Urinary bladder (tissue), 4 donors: ENCODE data around the gene CPSF2. TPM values are rescaled to one million over a fixed set of nuclear protein-coding genes. Genes with fewer than 3 reads are reported as not detected.

Source experiments
- DNase-seq: peaks from one replicate; pipeline ENCODE4 v3.0.0-alpha.2; 2015; ENCODE audit errors: extremely low spot score
- H3K27ac ChIP-seq: one replicate; pipeline ENCODE4 v1.5.1; 2013; ENCODE audit warnings: low read depth, mild to moderate bottlenecking, moderate library complexity
- H3K36me3 ChIP-seq: one replicate; pipeline ENCODE4 v1.6.1; 2013; ENCODE audit warnings: mild to moderate bottlenecking, moderate library complexity; ENCODE audit not compliant: insufficient read depth
- H3K4me1 ChIP-seq: one replicate; pipeline ENCODE4 v1.6.1; 2013; ENCODE audit warnings: mild to moderate bottlenecking, moderate library complexity; ENCODE audit not compliant: insufficient read depth
- H3K4me3 ChIP-seq: one replicate; pipeline ENCODE4 v1.5.1; 2013; ENCODE audit warnings: low read depth, low read length
- WGBS: extraction: QIAGEN DNeasy Blood & Tissue Kit; methylation state at CpG from one replicate; pipeline ENCODE4 v1.1.7; 2013; 5-methylcytosine and 5-hydroxymethylcytosine counted together
- polyA plus RNA-seq: library from polyadenylated mRNA; stranded (reverse); fragments of 200-250 nt; gene quantifications from one replicate; pipeline ENCODE4 v1.2.3, GENCODE V29; 2013
- total RNA-seq: library from RNA; depleted of rRNA; stranded (reverse); fragments of >200 nt; gene quantifications from one replicate; pipeline ENCODE4 v1.2.3, GENCODE V29; 2014
- donor health status: healthy with polysubstance abuse.
- donor health status: healthy.

CPSF2 gene
- total and polyA plus RNA-seq, 2 donors = 15.5 to 35.2 TPM

DNA sequence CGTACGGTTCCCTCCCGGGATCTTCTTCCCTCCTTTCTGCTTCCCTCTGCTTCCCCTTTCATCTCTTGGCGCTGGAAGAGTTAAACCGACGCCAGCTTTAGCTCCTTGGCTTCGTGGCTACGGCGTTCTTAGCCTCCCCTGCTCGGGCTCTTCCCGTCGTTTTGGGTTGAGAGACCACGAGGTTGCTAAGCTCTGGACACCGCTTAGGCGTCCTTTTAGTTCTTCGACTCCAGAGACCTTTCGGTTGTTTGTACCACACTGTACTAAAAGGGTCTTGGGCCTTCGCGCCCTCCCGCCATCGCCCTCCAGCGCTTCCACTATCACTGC is 545 bp downstream of the CPSF2 start:
- Histone ChIP-seq H3K4me1 (no peaks in the 10 kb centered on the region), H3K36me3 (peaks cover 2% of the 10 kb centered on the region), H3K27ac (peak overlapping the region; percentile 88), H3K4me3 (peak overlapping the region; percentile 69)
- DNase-seq = no peak
- under 1% methylated on average over 22 of the region's 22 CpGs for WGBS

DNA sequence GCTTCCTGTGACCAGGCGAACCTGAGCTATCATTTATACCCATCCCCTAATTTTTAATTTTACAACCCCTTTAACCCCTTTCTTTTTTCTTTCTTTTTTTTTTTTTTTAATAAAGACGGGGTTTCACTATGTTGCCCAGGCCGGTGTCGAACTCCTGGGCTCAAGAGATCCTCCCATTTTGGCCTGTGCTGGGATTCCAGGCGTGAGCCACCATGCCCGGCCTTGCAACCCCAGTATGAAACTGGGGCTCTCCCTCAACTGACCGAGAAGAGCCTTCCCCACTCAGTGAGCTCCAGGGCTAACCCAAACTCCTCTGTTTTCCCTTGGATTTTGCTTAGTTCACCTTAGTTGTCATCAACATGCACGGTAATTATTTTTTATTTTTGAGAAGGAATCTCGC is 992 bp downstream of the CPSF2 start:
- no peak for DNase-seq
- Histone ChIP-seq H3K27ac (no peak overlapping the region), H3K36me3 (peaks cover 2% of the 10 kb centered on the region), H3K4me1 (no peaks in the 10 kb centered on the region), H3K4me3 (peak overlapping the region; percentile 69)
- WGBS = 33% methylated on average over 9 of the region's 9 CpGs

DNA sequence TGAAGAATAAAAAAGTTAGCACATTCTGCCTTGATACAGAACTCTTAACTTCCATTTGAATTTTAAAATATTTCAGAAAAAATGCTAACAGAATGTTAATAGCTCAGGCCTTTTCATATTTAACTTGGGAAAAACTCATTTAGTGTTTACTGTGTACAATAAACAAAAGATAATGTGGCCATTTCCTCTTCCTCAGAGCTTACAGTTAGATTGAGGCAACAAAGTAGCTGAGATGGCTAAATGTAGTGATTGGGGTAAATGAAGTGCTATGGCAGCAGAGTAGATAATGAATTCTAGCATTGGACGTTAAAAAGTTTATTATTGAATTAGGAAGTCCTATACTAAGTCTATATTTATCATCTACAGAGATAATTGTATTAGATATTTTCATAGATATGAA is 12.7 kb downstream of the CPSF2 start:
- H3K4me3 ChIP-seq = no peak overlapping the region
- H3K36me3 ChIP-seq = peaks cover 2% of the 10 kb centered on the region
- no peaks in the 10 kb centered on the region for H3K4me1 ChIP-seq
- 53% methylated on average over 1 of the region's 1 CpG for whole genome bisulfite sequencing
- no peak overlapping the region for H3K27ac ChIP-seq
- no peak for DNase-seq

DNA sequence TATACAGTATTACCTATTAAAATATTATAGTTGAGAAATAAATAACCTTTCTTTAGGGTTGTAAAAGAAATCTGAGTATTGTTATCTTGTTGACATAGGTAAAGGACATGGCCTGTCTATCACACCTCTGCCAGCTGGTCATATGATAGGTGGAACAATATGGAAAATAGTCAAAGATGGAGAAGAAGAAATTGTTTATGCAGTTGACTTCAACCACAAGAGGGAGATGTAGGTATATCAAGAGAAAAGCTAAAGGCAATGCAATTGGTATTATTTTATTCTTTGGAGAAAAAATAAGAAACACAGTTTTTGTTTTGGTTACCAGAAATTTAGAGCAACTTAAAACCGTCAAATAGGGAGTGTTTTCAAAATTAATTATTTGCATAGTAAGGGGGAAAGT is 13.5 kb downstream of the CPSF2 start:
- no peak overlapping the region for H3K4me3 ChIP-seq
- no peak for DNase-seq
- peaks cover 2% of the 10 kb centered on the region for H3K36me3 ChIP-seq
- WGBS = 40% methylated on average over 1 of the region's 1 CpG
- no peaks in the 10 kb centered on the region for H3K4me1 ChIP-seq
- H3K27ac ChIP-seq = no peak overlapping the region

DNA sequence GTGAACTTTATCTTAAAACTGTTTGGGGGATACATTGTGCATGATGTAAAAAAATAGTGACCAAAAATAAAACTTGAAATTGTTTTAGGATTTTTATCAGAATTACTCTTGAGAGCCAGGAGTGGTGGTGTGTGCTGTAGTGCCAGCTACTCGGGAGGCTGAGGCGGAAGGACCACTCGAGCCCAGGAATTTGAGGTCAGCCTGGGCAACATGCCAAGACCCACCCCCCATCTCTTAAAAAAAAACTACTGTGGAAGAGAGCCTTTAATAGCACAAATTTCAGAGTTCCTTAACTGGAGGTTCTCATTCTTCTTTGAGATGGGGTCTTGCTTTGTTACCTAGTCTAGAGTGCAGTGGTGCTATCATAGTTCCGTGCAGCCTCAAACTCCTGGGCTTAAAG is 21.5 kb downstream of the CPSF2 start:
- H3K4me1 ChIP-seq = no peaks in the 10 kb centered on the region
- H3K4me3 ChIP-seq = no peak overlapping the region
- WGBS = 75% methylated on average over 4 of the region's 4 CpGs
- peaks cover 1% of the 10 kb centered on the region for H3K36me3 ChIP-seq
- H3K27ac ChIP-seq = no peak overlapping the region
- DNase-seq = no peak

DNA sequence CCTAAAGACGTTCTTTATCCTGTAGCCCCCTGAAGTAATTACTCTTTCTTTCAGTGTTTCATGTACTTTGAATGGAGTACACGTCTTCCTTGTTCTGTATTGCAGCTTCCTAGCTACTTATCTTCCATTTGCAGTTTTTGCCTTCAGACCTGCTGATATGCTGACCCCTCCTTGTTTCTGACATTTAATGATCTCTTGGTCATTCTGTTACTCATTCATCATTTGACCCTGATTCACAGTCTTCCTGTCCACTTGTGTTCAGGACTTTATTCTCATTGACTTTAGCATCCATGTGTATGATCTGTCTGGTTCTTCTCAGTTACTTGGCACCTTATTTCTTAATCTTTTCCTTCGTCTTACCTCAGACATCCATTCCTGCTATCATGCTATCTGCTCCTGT is 22.2 kb downstream of the CPSF2 start:
- WGBS = 85% methylated on average over 3 of the region's 3 CpGs
- Histone ChIP-seq H3K4me3 (no peak overlapping the region), H3K36me3 (peaks cover 1% of the 10 kb centered on the region), H3K27ac (no peak overlapping the region), H3K4me1 (no peaks in the 10 kb centered on the region)
- DNase-seq = no peak

DNA sequence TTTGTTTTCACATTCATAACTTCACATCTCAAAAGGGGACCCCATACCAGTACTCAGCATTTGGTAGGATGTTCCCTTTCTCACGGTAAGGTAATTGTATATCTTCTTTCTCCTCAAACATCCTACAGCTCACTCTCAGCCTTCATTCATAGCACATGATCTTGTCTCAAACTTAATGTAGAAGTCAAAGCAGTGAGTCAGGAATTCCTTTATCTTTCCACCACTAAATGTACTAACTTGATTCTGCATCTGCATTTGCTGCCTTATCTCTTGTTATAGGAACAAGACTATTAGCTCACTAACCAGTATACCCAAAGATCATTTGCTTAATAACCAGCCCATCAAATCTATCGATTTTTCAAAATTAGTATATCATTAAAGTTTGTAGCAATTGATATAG is 22.9 kb downstream of the CPSF2 start:
- Histone ChIP-seq H3K4me1 (no peaks in the 10 kb centered on the region), H3K27ac (no peak overlapping the region), H3K36me3 (peaks cover 1% of the 10 kb centered on the region), H3K4me3 (no peak overlapping the region)
- WGBS = 92% methylated on average over 2 of the region's 2 CpGs
- DNase-seq = no peak

DNA sequence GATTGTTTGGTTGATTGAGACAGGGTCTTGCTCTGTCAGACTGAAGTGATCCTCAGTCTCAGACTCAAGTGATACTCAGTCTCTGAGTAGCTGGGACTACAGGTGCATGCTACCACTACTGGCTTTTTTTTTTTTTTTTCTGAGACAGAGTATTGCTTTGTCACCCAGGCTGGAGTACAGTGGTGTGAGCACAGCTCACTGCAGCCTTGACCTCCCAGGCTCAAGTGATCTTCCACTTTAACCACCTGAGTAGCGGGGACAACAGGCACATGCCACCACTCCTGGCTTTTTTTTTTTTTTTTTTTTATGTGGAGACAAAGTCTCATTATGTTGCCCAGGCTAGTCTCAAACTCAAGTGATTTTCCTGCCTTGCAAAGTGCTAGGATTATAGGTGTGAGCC is 31.8 kb downstream of the CPSF2 start:
- Histone ChIP-seq H3K27ac (no peak overlapping the region), H3K36me3 (peaks cover 9% of the 10 kb centered on the region), H3K4me3 (no peak overlapping the region), H3K4me1 (no peaks in the 10 kb centered on the region)
- DNase-seq = no peak
- WGBS = 97% methylated on average over 1 of the region's 1 CpG

DNA sequence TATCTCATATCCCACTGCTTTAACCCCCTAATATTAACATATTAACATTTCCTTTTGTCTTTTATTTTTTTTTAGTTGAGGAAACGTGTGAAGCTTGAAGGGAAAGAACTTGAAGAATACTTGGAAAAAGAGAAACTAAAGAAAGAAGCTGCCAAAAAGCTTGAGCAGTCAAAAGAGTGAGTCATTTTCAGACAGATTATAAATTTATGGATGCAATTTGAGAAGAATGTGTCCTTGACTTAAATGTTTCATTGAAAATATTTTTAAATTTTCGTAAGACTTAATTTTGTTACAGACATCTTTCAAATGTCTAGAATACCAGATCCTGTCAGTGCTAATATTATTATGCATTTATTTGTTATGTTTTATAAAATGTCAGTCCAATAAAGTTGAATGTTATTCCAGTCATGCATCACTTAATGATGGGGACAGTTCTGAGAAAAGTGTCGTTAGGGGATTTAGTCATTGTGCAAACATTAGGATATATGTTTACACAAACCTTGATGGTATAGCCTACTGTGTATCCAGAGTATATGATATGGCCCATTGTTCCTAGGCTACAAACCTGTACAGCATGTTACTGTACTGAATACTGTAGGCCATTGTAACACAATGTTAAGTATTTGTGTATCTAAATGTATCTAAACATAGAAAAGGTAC is 32.6 kb downstream of the CPSF2 start:
- no peak overlapping the region for H3K27ac ChIP-seq
- no peak for DNase-seq
- 75% methylated on average over 3 of the region's 3 CpGs for WGBS
- no peak overlapping the region for H3K4me3 ChIP-seq
- H3K4me1 ChIP-seq = no peaks in the 10 kb centered on the region
- peaks cover 10% of the 10 kb centered on the region for H3K36me3 ChIP-seq

DNA sequence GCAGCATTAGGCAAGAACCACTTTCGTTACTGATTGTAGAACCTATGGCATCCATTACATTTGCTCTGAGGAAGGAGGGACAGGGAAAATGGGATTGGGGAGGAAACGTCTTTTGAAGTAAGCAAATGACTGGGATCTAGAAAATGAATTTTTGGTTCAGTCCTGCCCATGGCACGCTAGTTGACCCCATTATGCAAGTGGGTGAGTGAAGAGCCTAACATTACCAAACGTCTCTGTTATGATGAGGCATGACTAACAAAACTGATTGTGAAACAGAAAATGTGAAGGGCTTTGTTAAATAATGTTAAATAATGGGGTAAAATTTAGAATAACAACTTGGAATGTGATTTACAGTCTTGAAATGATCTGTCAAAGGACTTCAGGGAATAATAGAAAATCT is 38.9 kb downstream of the CPSF2 start:
- H3K27ac ChIP-seq = no peak overlapping the region
- peaks cover 11% of the 10 kb centered on the region for H3K36me3 ChIP-seq
- H3K4me1 ChIP-seq = no peaks in the 10 kb centered on the region
- no peak for DNase-seq
- WGBS = 60% methylated on average over 4 of the region's 4 CpGs
- H3K4me3 ChIP-seq = no peak overlapping the region

DNA sequence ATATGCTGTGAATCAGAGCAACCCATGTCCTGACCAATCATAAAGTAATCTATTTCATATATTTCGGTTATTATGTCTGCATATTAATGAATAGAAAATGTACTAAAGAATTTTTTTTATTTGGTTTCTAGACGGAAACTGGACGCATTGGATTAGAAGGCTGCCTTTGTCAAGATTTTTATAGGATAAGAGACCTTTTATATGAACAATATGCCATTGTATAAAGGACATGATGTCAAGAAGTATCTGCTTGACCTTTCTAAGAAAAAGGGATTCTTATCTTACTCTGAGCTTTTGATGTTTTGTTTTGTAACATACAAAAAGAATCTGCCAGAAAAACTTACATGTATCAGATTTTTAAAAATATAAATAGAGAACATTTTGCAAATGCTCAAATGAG is 39.8 kb downstream of the CPSF2 start:
- Histone ChIP-seq H3K36me3 (peaks cover 12% of the 10 kb centered on the region), H3K4me1 (no peaks in the 10 kb centered on the region), H3K4me3 (no peak overlapping the region), H3K27ac (no peak overlapping the region)
- DNase-seq = no peak
- WGBS = 78% methylated on average over 3 of the region's 3 CpGs

DNA sequence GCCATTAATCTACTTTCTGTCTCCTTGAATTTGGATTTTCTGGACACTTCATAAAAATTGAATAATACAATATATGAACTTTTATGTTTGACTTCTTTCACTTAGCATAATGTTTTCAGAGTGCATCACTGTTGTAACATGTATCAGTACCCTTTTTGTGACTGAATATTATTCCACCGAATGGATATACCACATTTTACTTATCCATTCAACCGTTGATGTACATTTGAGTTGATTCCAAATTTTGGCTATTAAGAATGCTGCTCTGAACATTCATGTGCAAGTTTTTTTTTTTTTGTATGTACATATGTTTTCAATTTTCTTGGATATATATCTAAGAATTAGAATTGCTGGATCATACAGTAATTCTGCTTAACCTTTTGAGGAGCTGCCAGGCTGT is 43.2 kb downstream of the CPSF2 start:
- Histone ChIP-seq H3K27ac (no peak overlapping the region), H3K4me1 (no peaks in the 10 kb centered on the region), H3K4me3 (no peak overlapping the region), H3K36me3 (peaks cover 6% of the 10 kb centered on the region)
- WGBS = 97% methylated on average over 2 of the region's 2 CpGs
- no peak for DNase-seq

DNA sequence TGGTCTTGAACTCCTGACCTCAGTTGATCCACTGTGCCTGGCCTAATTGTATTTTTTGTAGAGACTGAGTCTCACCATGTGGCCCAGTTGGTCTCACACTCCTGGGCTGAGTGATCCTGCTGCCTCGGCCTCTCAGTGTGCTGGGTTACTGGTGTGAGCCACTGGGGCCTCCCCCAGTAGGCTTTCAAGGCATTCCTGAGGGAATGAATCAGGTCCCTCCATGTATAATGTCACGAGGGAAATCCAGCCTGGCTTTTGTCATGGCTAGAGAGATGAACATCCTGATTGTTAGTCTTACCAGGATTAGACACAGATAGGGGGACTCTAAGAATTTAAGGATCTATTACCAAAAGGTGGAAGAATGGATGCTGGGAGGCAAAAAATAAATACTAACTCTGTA is 51.9 kb downstream of the CPSF2 start:
- H3K4me1 ChIP-seq = no peaks in the 10 kb centered on the region

DNA sequence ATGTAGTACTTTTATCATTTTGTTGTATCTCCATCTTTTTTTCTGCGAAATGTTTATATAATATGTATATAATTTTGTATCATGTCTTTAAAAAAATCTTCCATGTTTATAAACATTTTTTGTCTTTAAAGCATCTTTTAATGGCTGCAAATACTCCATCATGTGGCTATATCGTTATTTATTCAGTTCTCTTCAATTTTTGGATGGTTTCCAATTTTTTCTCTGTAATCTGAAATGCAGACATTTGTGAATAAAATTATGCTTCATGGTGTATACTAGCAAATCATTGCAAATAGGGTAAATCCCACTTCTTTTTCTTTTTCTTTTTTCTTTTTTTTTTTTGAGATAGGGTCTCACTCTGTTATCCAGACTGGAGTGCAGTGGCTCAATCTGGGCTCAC is 54.0 kb downstream of the CPSF2 start:
- no peak overlapping the region for H3K27ac ChIP-seq
- no peaks in the 10 kb centered on the region for H3K4me1 ChIP-seq
- no peak overlapping the region for H3K4me3 ChIP-seq
- no peak for DNase-seq
- H3K36me3 ChIP-seq = no peaks in the 10 kb centered on the region
- 43% methylated on average over 2 of the region's 2 CpGs for WGBS

More for the DNA sequence above, 51.9 kb downstream of the CPSF2 start:
- 69% methylated on average over 2 of the region's 2 CpGs for WGBS
- Histone ChIP-seq H3K36me3 (no peaks in the 10 kb centered on the region), H3K27ac (no peak overlapping the region), H3K4me3 (no peak overlapping the region)
- no peak for DNase-seq

DNA sequence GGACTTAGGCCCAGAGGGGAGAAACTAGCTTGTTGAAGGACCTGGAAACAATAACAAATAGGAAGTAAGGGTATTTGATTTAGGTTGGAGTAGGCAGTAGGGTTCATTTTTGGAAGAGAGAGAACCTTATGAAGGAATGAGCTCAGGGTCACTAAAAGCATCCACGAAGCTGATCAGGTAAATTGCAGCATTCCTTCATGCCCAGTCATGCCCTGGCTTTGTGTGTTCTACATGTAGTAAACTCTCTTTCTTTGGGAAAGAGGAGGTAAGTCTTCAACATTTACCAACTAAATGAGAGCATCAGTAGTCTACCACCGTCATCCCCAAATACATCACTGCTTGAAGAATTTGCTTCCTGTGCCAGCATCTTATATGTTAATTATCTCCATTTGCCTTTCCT is 54.7 kb downstream of the CPSF2 start:
- DNase-seq = no peak
- H3K27ac ChIP-seq = no peak overlapping the region
- no peaks in the 10 kb centered on the region for H3K36me3 ChIP-seq
- H3K4me3 ChIP-seq = no peak overlapping the region
- 77% methylated on average over 2 of the region's 2 CpGs for WGBS
- H3K4me1 ChIP-seq = no peaks in the 10 kb centered on the region
